GM19193 (cell line): ENCODE measurements around the gene BBS9.

Experiments used
- POLR2A ChIP-seq: IDR thresholded peaks from 4 replicates; pipeline ENCODE4 v1.6.1; 2011; ENCODE audit not compliant: insufficient read depth, insufficient read length; ENCODE audit errors: extremely low read depth

The BBS9 gene

GRCh38 chr7:33632322-33632721 lies 503.0 kb downstream of the BBS9 start:
- no peak for TF ChIP-seq POLR2A

- TF ChIP-seq POLR2A = no peak
Observed at GRCh38 chr7:33632840-33633525, 503.6 kb downstream of the BBS9 start.

GRCh38 chr7:33634606-33635005 lies 505.2 kb downstream of the BBS9 start:
- TF ChIP-seq POLR2A = no peak

GRCh38 chr7:33636359-33636758 lies 507.0 kb downstream of the BBS9 start:
- no peak for TF ChIP-seq POLR2A

- TF ChIP-seq POLR2A = no peak
Observed at GRCh38 chr7:33639552-33640197, 510.3 kb downstream of the BBS9 start.

GRCh38 chr7:33640741-33641140 lies 511.4 kb downstream of the BBS9 start:
- no peak for TF ChIP-seq POLR2A

- TF ChIP-seq POLR2A = no peak
Observed at GRCh38 chr7:33642312-33642711, 512.9 kb downstream of the BBS9 start.

- TF ChIP-seq POLR2A = no peak
Observed at GRCh38 chr7:33643530-33643929, 514.2 kb downstream of the BBS9 start.

- no peak for TF ChIP-seq POLR2A
Observed at GRCh38 chr7:33644489-33644888, 515.1 kb downstream of the BBS9 start.

- no peak for TF ChIP-seq POLR2A
Observed at GRCh38 chr7:33645104-33645503, 515.7 kb downstream of the BBS9 start.

- no peak for TF ChIP-seq POLR2A
Observed at GRCh38 chr7:33646166-33646565, 516.8 kb downstream of the BBS9 start.

- no peak for TF ChIP-seq POLR2A
Observed at GRCh38 chr7:33646891-33647391, 517.6 kb downstream of the BBS9 start.

GRCh38 chr7:33649476-33650441 lies 520.4 kb downstream of the BBS9 start:
- no peak for TF ChIP-seq POLR2A

GRCh38 chr7:33650828-33651227 lies 521.5 kb downstream of the BBS9 start:
- TF ChIP-seq POLR2A = no peak

- no peak for TF ChIP-seq POLR2A
Observed at GRCh38 chr7:33651998-33652515, 522.7 kb downstream of the BBS9 start.
